ENCODE data around the gene FYCO1.
A peak's percentile ranks its signal among the peaks of the same experiment; 100 is the strongest.

Gene FYCO1

GRCh38 chr3:46017720-46018119 is 22.1 kb upstream of the FYCO1 start:
- H3K27ac ChIP-seq (ENCODE audit: low read length): no peak overlapping the region
- H3K36me3 ChIP-seq (ENCODE audit: insufficient read depth, low read length): no peaks in the 10 kb centered on the region
- H3K4me2 ChIP-seq (ENCODE audit: insufficient read depth, low read length): no peak overlapping the region
- no peak overlapping the region for H2AFZ ChIP-seq (ENCODE audit: low read depth, low read length)
- no peak overlapping the region for H3K9ac ChIP-seq (ENCODE audit: low read depth, low read length)
- TF ChIP-seq EZH2 (IDR thresholded peaks at IDR 0.05; ENCODE audit: borderline replicate concordance, low read depth, low read length, severe bottlenecking) (no peak), CTCF (IDR thresholded peaks at IDR 0.05; ENCODE audit: borderline replicate concordance, extremely low read depth, low read length, poor library complexity, severe bottlenecking) (no peak)
- H4K20me1 ChIP-seq (ENCODE audit: insufficient read depth, low read length): no peaks in the 10 kb centered on the region
- no peak overlapping the region for H3K4me3 ChIP-seq (ENCODE audit: low read depth in 1 of 2, low read length in 2 of 2)
- DNase-seq (no peak), ATAC-seq (ENCODE audit: insufficient read depth, low read depth) (no peak)
- no peaks in the 10 kb centered on the region for H3K79me2 ChIP-seq (ENCODE audit: insufficient read depth, low read length)
- H3K27me3 ChIP-seq (ENCODE audit: insufficient read depth, low read length, poor library complexity): no peaks in the 10 kb centered on the region
- no peaks in the 10 kb centered on the region for H3K4me1 ChIP-seq (ENCODE audit: insufficient read depth, low read length)
- no peaks in the 10 kb centered on the region for H3K9me3 ChIP-seq (ENCODE audit: insufficient read depth, low read length, severe bottlenecking)

- ATAC-seq (ENCODE audit: insufficient read depth, low read depth) (peak; percentile 29; the same call in 1 of the 3 replicates), DNase-seq (no peak)
- H3K4me1 ChIP-seq (ENCODE audit: insufficient read depth, low read length): no peaks in the 10 kb centered on the region
- H3K79me2 ChIP-seq (ENCODE audit: insufficient read depth, low read length): no peaks in the 10 kb centered on the region
- H3K36me3 ChIP-seq (ENCODE audit: insufficient read depth, low read length): no peaks in the 10 kb centered on the region
- H2AFZ ChIP-seq (ENCODE audit: low read depth, low read length): no peak overlapping the region
- no peak overlapping the region for H3K4me2 ChIP-seq (ENCODE audit: insufficient read depth, low read length)
- H3K9me3 ChIP-seq (ENCODE audit: insufficient read depth, low read length, severe bottlenecking): no peaks in the 10 kb centered on the region
- no peaks in the 10 kb centered on the region for H4K20me1 ChIP-seq (ENCODE audit: insufficient read depth, low read length)
- no peak overlapping the region for H3K27ac ChIP-seq (ENCODE audit: low read length)
- no peak overlapping the region for H3K9ac ChIP-seq (ENCODE audit: low read depth, low read length)
- no peak overlapping the region for H3K4me3 ChIP-seq (ENCODE audit: low read depth in 1 of 2, low read length in 2 of 2)
- TF ChIP-seq EZH2 (IDR thresholded peaks at IDR 0.05; ENCODE audit: borderline replicate concordance, low read depth, low read length, severe bottlenecking) (no peak), CTCF (IDR thresholded peaks at IDR 0.05; ENCODE audit: borderline replicate concordance, extremely low read depth, low read length, poor library complexity, severe bottlenecking) (no peak)
- H3K27me3 ChIP-seq (ENCODE audit: insufficient read depth, low read length, poor library complexity): no peaks in the 10 kb centered on the region
Observed at GRCh38 chr3:46013316-46014094, 17.9 kb upstream of the FYCO1 start.

GRCh38 chr3:46012246-46012645 is 16.6 kb upstream of the FYCO1 start:
- no peaks in the 10 kb centered on the region for H3K4me1 ChIP-seq (ENCODE audit: insufficient read depth, low read length)
- no peak overlapping the region for H3K4me3 ChIP-seq (ENCODE audit: low read depth in 1 of 2, low read length in 2 of 2)
- H3K4me2 ChIP-seq (ENCODE audit: insufficient read depth, low read length): no peak overlapping the region
- no peak overlapping the region for H2AFZ ChIP-seq (ENCODE audit: low read depth, low read length)
- DNase-seq (no peak), ATAC-seq (ENCODE audit: insufficient read depth, low read depth) (no peak)
- no peaks in the 10 kb centered on the region for H3K79me2 ChIP-seq (ENCODE audit: insufficient read depth, low read length)
- no peaks in the 10 kb centered on the region for H3K36me3 ChIP-seq (ENCODE audit: insufficient read depth, low read length)
- H3K9me3 ChIP-seq (ENCODE audit: insufficient read depth, low read length, severe bottlenecking): no peaks in the 10 kb centered on the region
- H3K9ac ChIP-seq (ENCODE audit: low read depth, low read length): no peak overlapping the region
- H3K27ac ChIP-seq (ENCODE audit: low read length): no peak overlapping the region
- H3K27me3 ChIP-seq (ENCODE audit: insufficient read depth, low read length, poor library complexity): no peaks in the 10 kb centered on the region
- H4K20me1 ChIP-seq (ENCODE audit: insufficient read depth, low read length): no peaks in the 10 kb centered on the region
- no peak for TF ChIP-seq CTCF (IDR thresholded peaks at IDR 0.05; ENCODE audit: borderline replicate concordance, extremely low read depth, low read length, poor library complexity, severe bottlenecking)
- no peak for TF ChIP-seq EZH2 (IDR thresholded peaks at IDR 0.05; ENCODE audit: borderline replicate concordance, low read depth, low read length, severe bottlenecking)

All from DND-41 (cell line).